ENCODE data around the gene MXD3.

Gene MXD3

DNA sequence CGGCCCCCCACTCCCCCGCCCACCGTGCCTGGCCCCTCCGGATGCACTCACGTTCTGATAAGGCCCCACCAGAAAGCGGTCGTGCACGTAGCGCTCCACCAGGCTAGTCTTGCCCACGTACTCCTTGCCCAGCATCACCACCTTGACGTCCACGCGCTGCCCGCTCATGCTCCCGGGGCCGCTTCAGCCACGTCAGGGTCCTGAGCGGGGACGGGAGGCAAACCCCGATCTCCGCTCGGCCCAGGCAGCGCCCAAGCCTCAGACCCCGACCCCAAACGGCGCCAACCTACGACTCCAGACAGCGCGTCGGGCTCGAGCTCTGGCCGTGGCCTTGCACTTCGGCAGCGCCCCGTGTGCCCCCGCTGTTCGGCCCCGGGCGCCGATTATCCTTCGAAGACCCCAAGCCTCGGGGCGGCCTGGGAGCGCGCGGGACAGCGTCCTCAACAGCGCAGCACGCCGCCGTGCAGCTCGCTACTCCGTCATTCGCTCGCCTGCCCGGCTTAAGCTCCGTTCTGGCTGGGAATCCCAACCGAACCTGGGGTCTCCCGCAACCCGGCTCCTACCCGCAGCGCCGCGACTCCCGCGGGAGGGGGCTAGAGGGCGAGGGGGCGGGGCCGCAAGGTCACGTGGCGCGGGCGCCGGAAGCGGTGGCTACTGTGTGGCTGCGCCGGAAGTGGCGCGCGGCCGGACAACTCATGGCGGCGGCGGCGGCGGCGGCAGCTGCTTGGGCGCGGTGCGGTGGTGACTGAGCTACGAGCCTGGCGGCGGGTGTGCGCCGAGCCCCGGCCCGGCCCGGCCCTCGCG is 8.4 kb downstream of the MXD3 start, which contains the start of the genes PRELID1 and RAB24:
Gene PRELID1 (plus strand): TSS at position 679 of the 804 bp plus-strand sequence. CDS start 187 bp downstream, outside the sequence.
Gene RAB24 (minus strand): TSS at position 599 of the 804 bp plus-strand sequence. CDS start 431 bp downstream, at position 168.
- DNase-seq (ENCODE audit: low read depth): peak; percentile 84

DNA sequence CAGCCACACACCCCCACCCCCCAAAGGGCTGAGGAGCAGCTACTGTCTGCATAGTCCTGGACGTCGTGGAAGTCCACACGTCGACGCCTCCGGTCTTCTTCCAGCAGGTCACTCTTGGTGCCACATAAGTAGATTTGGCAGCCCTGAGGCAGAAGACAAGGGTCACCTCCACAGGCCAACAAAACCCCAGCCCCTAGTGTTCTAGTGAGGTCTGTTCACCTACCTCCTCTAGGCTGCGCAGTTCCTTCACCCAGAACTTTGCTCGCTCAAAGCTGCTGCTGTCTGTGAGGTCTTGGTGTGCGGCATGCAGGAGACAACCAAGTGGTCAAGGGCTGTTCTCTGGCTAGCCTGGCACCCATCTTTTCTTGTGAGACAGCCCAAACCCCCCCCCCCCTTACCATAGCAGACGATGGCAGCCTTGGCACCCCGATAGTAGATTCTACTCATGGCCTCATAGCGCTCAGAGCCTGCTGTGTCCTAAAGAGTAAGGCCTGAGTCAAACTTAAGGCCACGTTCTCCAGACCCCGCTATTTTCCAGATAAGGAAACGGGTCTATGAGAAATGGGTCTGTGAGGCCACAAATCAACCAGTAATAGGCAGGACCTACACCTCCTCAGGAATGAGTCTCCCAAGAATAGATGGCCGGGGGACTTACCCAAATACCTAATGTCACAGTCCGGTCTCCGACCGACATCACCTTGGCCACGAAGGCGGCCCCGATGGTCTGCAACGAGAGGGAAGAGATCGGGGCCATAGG is 9.2 kb downstream of the MXD3 start:
- no peak for DNase-seq (ENCODE audit: low read depth)

DNA sequence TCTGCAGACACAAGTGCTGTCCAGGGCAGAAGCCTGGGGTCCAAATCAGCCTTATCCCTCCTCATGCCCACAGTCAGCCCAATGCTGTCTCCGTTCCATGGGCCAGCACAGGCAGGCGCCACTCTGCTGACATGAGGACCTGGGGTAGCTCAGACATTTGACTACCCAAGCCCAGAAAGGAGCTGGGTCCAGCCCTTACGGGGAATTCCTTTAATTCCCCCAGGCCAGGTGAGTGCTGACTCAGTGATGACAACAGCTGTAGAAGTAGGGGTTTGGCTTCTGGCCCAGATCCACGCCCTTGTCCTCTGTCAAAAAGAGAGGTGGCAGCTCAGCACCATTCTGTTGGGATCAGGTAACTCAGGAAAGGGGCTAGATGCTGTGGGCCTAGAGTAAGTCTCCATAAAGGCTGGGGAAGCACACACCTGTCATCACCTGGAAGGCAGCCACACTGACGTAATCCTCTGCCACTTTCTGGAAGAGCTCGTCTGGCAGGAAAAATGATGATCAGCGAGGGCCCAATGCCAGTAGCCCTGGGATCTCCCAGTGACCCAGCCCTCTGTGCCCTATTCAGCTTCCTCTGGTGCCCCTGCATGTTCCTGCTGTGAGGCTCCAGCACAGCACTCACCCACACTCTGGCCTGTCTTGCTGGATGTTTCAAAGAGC is 10.1 kb downstream of the MXD3 start:
- no peak for DNase-seq (ENCODE audit: low read depth)

DNA sequence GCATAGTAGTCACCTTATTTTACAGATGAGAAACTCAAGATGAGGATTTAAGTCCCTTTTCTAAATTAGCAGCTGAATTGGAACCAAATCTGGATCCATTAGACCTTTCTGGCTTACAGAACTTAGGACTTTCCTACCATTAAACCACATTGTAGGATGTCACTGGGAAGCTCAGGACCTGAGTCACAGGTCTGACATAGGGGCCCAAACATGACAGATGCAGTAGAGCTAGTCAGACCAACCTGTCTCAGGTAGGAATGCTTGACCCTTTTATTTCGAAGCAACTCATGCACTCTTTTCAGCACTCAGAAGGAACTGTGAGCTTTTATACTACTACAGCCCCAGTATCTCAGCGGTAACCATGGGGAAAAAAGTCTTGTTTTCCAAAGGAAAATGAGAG is 10.7 kb downstream of the MXD3 start:
- DNase-seq (ENCODE audit: low read depth): no peak

DNA sequence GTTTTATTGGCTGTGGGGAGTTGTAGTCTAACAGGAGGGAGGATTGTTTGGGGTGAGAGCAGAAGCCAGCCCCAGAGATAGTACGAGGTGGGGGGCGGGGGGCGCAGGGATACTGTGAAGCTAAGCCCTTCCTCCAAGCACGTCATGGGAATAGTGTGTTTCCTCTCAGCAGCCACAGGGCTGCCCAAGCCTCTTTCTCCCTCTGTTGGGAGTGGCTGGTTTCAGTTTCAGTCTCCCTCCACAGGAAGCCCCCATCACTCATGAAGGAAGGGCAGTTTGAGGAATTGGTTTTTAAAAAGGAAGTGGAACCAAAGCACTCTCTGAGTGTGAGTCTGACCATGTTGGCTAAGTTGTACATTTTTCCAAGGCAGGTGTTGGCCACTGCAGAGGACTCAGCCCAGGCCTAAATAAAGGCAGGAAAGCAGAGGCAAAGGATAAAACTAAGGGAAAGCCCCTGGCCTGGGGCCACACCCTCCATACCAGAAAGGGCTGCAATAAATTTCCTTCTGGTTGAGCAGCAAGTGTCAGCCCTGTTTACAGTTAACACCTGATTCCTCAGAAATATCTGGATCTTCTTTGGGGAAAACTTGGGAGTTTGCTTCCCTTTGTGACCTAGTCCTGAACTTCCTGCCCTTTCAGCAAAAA is 11.3 kb downstream of the MXD3 start:
- no peak for DNase-seq (ENCODE audit: low read depth)

DNA sequence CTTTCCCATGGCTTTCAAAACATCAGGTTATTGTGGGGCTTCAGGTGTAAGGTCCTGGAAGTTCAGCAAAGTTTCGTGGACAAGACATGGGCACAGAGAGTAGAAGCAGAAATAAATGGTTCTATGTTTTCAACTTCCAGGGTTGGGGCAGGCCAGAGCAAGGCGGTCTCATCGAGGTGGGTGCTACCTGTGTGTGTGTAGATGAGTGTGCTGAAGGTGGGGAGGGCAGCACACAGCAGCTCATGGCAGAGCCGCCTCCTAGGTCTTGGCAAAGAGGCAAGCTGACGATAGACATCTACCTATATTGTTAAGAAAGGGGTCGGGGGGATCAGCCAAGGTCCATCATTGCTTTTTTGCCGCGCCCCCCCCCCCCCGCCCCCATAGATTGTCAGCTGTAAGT is 12.0 kb downstream of the MXD3 start:
- no peak for DNase-seq (ENCODE audit: low read depth)

DNA sequence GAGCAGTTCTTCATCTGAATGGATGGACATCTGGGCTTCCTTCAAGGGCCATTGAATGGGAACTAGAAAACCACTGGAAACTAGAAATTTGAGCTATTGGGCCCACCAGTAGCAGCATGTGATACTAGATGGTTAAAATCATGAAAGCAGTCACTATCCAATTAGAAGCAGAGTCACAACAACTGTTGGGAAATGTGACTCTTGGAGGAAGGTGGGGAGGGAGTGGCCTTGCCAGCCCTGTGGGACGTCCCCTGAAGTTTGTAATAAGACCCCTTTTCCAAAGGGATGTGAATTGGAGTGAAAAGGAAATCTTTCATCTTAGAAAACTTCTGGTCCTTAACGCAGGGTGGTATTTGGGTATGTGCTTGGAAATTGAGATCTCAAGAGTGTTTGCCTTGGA is 13.8 kb downstream of the MXD3 start:
- DNase-seq (ENCODE audit: low read depth): no peak

DNA sequence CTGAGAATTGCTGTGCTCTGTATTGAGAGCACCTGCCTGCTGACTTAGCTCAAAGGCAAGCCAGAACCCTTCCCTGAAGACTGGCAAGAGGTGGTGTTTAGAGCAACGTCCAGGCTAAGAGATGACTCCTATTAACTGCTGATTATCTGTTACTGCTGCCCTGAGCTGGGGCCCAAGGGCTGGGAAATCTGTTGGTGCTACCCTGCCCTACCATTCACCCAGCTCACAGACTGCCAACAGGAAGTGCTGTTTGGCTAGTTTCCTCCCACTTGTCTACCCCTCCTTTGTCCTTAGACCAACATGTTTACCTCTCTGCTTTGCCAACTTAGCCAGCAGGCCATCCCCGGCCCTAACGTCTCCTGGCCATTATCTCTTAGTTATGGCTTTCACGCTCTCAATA is 15.1 kb downstream of the MXD3 start:
- DNase-seq (ENCODE audit: low read depth): no peak

DNA sequence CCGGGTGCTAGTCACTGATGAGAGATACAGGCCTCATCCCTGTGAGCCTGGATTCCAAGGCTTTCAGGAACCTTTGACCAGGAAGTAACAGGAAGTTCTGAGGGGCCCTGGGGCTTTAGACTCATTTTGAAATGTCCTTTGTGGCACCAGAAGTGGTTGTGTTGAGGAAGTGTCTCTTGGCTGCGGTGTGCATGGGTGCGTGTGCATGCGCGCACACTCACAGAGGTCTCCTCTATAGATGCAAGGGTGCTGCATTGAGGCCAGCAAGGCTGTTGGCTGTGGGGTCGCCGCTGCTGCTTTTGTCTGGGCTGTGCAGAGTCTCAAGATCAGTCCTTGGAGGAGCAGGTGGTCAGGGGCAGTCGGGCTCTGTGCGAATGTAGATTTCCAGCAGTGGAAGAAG is 15.8 kb downstream of the MXD3 start:
- DNase-seq (ENCODE audit: low read depth): no peak

DNA sequence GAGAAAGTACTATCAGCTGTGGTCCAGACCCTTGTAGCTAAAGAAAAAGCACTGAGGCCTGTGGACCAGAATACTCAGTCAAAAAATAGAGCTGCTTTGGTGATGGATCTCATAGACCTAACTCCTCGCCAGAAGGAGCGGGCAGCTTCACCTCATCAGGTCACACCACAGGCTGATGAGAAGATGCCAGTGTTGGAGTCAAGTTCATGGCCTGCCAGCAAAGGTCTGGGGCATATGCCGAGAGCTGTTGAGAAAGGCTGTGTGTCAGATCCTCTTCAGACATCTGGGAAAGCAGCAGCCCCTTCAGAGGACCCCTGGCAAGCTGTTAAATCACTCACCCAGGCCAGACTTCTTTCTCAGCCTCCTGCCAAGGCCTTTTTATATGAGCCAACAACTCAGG is 17.1 kb downstream of the MXD3 start:
- DNase-seq (ENCODE audit: low read depth): no peak

DNA sequence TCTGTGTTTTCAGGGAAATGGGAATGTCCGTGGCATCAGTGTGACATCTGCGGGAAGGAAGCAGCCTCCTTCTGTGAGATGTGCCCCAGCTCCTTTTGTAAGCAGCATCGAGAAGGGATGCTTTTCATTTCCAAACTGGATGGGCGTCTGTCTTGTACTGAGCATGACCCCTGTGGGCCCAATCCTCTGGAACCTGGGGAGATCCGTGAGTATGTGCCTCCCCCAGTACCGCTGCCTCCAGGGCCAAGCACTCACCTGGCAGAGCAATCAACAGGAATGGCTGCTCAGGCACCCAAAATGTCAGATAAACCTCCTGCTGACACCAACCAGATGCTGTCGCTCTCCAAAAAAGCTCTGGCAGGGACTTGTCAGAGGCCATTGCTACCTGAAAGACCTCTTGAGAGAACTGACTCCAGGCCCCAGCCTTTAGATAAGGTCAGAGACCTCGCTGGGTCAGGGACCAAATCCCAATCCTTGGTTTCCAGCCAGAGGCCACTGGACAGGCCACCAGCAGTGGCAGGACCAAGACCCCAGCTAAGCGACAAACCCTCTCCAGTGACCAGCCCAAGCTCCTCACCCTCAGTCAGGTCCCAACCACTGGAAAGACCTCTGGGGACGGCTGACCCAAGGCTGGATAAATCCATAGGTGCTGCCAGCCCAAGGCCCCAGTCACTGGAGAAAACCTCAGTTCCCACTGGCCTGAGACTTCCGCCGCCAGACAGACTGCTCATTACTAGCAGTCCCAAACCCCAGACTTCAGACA is 17.7 kb downstream of the MXD3 start:
- no peak for DNase-seq (ENCODE audit: low read depth)

DNA sequence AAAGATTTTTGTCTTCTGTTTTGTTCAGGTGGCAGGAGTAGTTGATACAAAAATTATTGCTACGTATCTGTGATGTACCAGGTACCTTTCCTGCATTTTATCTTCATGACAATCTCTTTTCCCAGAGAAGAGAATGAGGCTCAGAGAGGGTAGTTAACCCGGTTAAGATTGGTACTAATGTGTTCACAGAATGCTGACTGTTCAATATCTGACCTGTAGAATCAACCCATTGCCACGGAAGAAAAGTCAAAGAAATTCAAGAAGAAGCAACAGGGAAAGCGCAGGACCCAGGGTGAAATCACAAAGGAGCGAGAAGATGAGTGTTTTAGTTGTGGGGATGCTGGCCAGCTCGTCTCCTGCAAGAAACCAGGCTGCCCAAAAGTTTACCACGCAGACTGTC is 20.0 kb downstream of the MXD3 start:
- DNase-seq (ENCODE audit: low read depth): no peak

DNA sequence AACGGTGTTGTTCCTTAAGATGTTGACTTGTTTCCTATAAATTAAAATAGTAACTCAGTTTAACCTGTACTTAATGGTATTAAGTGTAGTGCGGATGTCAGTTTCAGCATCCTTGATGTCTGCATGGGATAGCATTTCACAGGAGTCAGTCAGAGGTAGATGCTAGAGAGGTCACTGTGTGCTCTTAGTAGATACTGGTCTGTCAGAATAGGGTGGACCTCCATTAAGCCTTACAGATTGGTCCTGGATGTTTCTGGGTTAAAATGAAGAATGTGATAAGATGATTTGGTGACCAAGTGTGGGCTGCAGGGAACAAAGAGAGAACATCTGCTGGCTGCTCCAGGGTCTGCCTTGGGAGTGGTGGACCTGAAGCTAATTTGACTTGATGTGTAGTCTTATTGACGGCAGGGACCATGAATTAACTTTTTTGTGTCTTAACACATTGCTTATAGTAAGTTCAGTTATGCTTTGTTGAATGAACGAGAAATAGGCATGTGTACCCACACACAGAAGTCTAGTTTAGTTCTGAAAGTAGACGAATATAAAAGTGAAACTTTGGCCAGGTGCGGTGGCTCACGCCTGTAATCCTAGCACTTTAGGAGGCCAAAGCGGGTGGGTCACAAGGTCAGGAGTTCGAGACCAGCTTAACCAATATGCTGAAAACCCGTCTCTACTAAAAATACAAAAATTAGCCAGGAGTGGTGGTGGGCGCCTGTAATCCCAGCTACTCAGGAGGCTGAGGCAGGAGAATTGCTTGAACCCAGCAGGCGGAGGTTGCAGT is 20.7 kb downstream of the MXD3 start:
- no peak for DNase-seq (ENCODE audit: low read depth)

DNA sequence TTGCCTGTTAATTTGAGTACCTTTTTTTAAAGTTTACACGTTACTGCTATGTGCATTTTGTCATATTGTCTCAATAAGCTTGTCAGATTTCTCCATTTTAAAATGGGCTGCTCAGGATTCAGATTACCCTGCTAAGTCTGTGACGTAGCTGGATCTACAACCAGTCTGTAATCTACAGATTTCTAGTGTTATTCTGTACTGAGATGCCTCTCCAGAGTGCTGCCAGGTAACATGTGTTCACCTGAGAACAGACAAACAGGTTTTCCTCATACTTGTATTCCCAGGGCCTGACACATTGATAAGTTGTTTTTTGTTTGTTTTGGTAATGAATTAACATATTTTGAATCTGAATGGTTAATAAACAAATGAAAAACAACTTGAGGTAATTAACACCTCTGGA is 23.5 kb downstream of the MXD3 start:
- DNase-seq (ENCODE audit: low read depth): no peak

DNA sequence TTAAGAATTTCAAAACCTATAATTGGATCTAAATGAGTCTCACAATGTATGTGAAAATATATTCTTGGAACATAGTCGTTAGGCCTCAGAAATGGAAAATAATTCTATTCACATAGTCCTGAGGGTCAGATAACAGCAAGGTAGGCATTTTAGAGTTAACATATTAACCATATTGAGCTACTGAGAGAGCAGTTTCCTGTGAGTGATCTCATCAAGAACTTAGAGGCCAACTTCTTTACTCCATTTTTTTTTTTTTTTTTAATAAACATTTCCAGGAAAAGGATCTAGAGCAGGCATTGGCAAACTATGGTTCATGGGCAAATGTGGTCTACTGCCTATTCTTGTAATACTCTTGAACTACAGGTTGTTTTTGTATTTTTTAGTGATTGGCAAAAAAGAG is 34.8 kb downstream of the MXD3 start:
- DNase-seq (ENCODE audit: low read depth): no peak

DNA sequence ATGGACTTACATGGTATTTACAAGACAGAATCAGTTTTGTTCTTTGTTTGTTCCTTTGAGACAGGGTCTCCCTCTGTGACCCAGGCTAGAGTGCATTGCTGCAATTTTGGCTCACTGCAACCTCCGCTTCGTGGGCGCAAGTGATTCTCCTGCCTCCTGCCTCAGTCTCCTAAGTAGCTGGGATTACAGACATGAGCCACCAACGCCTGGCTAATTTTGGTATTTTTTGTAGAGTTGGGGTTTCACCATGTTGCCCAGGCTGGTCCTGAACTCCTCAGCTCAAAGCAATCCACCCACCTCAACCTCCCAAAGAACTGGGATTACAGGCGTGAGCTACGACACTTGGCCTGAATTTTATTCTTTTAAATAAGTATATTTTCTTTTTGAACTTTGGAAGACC is 35.8 kb downstream of the MXD3 start:
- DNase-seq (ENCODE audit: low read depth): no peak

DNA sequence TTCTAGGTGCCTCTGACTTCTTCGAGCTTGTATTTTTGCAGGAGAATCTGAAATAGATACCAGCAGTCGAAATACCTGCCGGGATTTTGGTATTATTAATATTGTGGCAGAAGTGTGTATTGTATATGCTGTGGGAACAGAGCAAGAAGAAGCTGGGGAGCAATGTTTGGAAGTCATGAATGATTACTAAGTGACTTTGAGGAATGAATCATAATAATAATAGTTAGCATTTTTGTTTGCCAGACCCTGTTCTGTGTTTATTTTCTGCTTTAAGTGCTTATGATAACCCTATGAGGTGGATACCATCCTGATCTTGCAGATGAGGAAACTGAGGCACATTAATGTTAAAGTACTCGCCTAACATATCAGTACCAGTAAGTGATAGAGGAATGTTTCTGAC is 40.6 kb downstream of the MXD3 start:
- no peak for DNase-seq (ENCODE audit: low read depth)

DNA sequence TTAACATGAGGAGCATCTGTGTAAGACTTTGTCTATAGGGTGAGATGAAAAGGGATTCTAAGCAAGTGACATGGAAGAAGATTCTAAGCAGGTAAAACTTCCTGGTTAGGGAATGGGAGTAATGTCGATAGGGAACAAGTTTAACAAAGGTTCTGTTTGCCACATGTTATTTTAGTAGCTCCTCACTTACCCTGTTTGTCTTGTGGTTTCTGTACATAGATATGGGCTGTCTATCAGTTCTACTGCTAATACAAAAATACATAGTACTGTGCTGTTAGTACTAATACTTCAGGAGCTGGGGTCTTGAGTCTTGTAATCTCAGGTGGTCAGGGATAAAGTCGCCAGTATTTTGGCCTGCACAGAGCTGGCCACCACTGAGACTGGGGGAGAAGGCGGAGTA is 41.0 kb downstream of the MXD3 start:
- no peak for DNase-seq (ENCODE audit: low read depth)

DNA sequence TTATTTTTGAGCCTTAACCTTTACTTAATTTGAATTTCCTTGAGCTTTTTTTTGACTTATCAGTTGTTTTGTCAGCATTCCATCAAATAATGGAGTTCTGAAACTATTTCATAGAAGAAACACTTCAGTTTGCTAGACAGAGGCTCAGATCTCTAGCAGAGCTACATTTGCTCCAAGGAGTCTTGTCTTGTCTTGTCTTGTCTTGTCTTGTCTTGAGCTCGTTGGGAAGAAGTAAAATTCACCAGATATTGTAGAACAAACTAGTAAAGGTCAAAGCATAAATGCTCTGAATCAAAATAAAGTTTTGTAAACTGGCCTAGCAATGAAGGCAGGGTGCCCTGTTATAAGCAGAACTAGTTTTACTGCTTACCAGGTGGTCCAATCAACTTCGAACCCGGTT is 41.7 kb downstream of the MXD3 start:
- no peak for DNase-seq (ENCODE audit: low read depth)

DNA sequence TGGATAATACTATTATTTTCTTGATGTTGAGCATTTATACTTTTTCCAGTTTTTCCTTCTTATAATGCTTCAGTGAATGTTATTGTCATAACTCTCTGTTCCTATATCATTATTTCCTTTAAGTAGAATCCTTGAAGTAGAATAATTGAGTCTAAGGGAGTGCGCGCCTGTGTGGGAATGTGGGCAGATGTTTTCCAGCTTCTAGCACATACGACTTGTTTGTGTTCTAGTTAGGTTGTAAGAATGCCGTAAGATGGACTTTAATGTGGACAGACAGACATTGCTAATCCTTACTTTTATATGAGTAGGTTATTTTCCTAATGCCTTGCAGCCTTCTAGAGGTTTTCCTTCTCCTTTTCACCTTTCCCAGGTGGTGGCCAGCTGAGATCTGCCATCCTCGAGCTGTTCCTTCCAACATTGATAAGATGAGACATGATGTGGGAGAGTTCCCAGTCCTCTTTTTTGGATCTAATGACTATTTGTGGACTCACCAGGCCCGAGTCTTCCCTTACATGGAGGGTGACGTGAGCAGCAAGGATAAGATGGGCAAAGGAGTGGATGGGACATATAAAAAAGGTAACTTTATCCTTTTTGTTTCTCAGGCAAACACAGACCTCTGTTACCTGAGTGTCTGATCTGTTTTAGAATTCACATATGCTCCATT is 42.3 kb downstream of the MXD3 start:
- no peak for DNase-seq (ENCODE audit: low read depth)
